GM21717 (cell line): ENCODE data around the gene UBE2N.
A peak's percentile ranks its signal among the peaks of the same experiment; 100 is the strongest.

Experiments used
- ATAC-seq: cut with Tn5 transposase; IDR thresholded peaks from one replicate; pipeline ENCODE4 v1.9.1; 2021; ENCODE audit warnings: mild to moderate bottlenecking, moderate library complexity; ENCODE audit not compliant: unreplicated experiment

Gene UBE2N, protein sequence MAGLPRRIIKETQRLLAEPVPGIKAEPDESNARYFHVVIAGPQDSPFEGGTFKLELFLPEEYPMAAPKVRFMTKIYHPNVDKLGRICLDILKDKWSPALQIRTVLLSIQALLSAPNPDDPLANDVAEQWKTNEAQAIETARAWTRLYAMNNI

GRCh38 chr12:93441617-93442410, at the start of gene UBE2N:
Gene UBE2N, minus strand, starts transcription at chr12:93441947. Its CDS starts 63 bp downstream, at chr12:93441884.
- ATAC-seq = peak; percentile 80

DNA sequence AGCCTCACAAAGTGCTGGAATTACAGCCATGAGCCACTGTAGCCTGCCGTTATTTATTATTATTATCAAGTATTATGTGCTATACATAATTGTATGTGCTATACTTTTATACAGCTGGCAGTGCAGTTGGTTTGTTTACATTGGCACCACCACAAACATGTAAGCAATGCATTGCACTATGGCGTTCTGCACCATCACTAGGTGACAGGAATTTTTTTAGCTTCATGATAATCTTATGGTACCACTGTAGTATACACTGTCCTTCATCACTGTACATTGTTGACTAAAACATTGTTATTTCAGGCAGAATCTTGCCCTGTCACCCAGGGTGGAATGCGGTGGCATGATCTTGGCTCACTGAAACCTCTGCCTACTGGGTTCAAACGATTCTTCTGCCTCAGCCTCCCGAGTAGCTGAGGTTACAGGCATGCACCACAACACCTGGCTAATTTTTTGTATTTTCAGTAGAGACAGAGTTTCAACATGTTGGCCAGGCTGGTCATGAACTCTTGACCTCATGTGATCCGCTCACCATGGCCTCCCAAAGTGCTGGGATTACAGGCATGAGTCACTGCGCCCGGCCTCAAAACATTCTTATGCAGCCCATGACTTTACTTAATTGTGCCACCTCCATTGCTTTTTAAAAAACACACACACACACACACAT, 42.7 kb upstream of the UBE2N start:
- no peak for ATAC-seq

DNA sequence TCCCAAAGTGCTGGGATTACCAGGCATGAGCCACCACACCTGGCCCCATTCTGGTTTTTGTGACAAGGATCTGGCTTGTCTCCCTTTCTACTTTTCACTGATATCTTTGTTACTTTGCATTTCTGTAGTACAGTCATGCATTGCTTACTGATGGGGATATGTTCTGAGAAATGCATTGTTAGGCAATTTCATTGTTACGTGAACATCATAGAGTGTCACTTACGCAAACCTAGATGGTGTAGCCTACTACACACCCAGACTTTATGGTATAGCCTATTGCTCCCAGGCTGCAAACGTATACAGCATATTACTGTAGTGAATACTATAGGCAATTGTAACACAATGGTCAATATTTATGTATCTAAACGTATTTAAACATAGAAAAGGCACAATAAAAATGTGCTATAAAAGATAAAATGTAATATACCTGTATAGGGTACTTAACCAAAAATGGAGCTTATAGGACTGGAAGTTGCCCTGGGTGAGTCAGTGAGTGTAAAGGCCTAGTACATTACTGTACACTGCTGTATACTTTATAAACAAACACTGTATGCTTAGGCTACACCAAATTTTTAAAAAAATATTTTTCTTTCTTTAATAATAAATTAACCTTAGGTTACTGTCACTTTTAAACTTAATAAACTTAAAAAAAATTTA, 41.5 kb upstream of the UBE2N start:
- ATAC-seq = no peak

GRCh38 chr12:93482721-93483120, 41.0 kb upstream of the UBE2N start:
- ATAC-seq = no peak

DNA sequence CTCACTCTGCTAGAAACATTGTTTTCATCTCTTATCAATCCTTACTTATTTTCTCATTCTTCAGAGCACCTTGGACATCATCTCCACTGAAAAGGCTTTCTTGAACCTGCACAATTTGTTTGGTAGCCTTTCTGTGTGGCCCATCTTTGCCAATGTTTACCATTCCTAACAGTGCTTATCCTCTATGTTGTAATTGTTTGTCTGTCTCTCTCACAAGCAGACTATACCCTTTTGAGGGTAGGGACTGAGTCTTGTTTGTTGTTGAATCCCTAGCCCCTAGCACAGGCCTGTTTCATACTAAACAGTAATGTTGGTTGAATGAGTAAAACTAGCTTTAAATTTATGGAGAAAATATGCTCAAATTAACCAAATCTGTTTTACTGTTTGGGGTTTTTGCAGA, 34.8 kb upstream of the UBE2N start:
- no peak for ATAC-seq

DNA sequence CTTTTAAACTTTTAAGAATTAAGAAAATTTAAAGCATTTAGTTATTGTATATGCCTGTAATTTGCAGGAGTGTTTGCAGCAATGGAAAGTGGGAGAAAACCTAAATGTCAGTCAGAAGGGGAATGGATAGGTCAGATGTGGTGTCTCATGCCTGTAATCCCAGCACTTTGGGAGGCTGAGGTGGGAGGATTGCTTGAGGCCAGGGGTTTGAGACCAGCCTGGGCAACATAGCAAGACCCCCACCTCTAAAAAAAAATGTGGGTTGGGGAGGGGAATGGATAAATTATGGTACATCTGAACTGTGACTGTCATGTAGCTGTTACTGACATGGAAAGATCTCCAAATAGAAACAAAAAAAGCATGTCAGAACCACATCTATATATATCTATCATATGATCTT, 27.6 kb upstream of the UBE2N start:
- no peak for ATAC-seq

- peak; percentile 27 for ATAC-seq
Measured at GRCh38 chr12:93468008-93468371, 26.2 kb upstream of the UBE2N start.

GRCh38 chr12:93467351-93468007, 25.7 kb upstream of the UBE2N start, which contains the start of gene MRPL42:
Gene MRPL42, plus strand, starts transcription at chr12:93467514. Its CDS starts 1,772 bp downstream, at chr12:93469286.
- peak; percentile 87 for ATAC-seq

- peak; percentile 8 for ATAC-seq
Measured at GRCh38 chr12:93466625-93467350, 25.0 kb upstream of the UBE2N start.

GRCh38 chr12:93465841-93466240, 24.1 kb upstream of the UBE2N start:
- no peak for ATAC-seq

GRCh38 chr12:93461503-93461902, 19.8 kb upstream of the UBE2N start:
- ATAC-seq = no peak

DNA sequence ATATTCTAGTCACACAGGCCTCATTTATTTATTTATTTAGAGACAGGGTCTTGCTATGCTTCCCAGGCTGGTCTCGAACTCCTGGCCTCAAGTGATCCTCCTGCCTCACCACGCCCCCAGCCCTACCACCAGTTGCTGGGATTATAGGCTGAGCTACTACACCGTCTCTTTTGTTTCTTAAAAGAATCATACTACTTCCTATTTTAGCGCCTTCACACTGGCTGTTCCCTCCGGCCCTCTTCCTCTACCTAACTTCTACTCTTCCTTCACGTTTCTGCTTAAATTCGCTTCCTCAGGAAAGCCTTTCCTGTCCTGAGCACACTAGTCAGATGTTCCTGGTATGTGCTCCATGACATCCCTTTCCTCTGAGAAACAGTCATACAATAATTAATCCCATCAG, 19.2 kb upstream of the UBE2N start:
- no peak for ATAC-seq

GRCh38 chr12:93460003-93460402, 18.3 kb upstream of the UBE2N start:
- no peak for ATAC-seq

GRCh38 chr12:93459097-93459496, 17.4 kb upstream of the UBE2N start:
- no peak for ATAC-seq

DNA sequence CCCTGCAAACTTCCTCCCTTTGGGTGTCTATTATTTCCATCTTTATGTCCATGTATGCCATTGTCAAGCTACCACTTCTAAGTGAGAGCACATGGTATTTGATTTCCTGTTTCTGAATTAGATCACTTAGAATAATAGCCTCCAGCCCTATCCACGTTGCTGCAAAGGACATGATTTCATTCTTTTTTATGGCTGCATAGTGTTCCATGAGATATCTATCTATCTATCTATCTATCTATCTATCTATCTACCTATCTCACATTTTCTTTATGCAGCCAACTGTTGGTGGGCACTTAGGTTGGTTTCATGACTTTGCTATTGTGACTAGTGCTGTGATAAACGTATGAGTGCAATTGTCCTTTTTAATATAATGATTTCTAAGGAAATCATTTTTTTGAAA, 14.3 kb upstream of the UBE2N start:
- no peak for ATAC-seq

- no peak for ATAC-seq
Measured at GRCh38 chr12:93453633-93454032, 11.9 kb upstream of the UBE2N start.

GRCh38 chr12:93451423-93452158, 9.8 kb upstream of the UBE2N start:
- ATAC-seq = no peak

DNA sequence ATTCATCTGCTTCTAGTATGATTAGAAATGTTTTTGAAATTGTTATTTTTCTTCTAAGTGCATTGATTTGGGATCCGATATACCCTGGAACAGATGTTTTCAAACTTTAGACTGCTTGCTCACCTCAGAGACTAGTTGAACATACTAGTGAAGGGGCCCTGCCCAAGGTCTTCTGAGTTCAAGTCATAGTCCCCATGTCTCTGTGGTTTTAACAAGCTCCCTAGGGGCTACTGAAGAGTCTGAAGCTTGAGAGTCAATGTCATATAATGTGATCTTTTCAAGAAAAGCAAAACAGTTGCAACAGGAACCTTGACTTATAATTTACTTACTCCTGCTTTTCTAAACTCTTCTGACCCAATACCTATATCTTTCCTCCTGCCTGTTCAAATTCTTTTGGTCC, 7.5 kb upstream of the UBE2N start:
- ATAC-seq = no peak

GRCh38 chr12:93448796-93449195, 7.0 kb upstream of the UBE2N start:
- no peak for ATAC-seq
